GM23338 (cell line): ENCODE data around the gene BCAS3. TPM values are rescaled to one million over a fixed set of nuclear protein-coding genes. Genes with fewer than 3 reads are reported as not detected.

ENCODE experiments used
- ATAC-seq: fragments of 200-7000 bp; cut with Tn5 transposase; 3 replicates; pipeline ENCODE4 v1.9.1; 2020
- DNase-seq: peaks from one replicate; pipeline ENCODE4 v3.0.0-alpha.2; 2015; ENCODE audit warnings: low spot score
- H2AFZ ChIP-seq: fragments of 200-600 bp; sonication (generic); 2 replicates; pipeline ENCODE4 v1.8.0; 2016; ENCODE audit warnings: antibody characterized with exemption, mild to moderate bottlenecking, moderate library complexity
- H3F3A ChIP-seq: fragments of 200-600 bp; sonication (generic); replicated peaks from 2 replicates; pipeline ENCODE4 v1.8.0; 2017; ENCODE audit warnings: antibody characterized with exemption, mixed run types, low read depth
- H3K27ac ChIP-seq: fragments of 200-600 bp; sonication (generic); 2 replicates; pipeline ENCODE4 v1.6.1; 2016; ENCODE audit warnings: low read depth
- H3K27me3 ChIP-seq: fragments of 200-600 bp; sonication (generic); 2 replicates; pipeline ENCODE4 v1.8.0; 2016; ENCODE audit warnings: mild to moderate bottlenecking, mixed run types, moderate library complexity; ENCODE audit not compliant: insufficient read depth
- H3K36me3 ChIP-seq: fragments of 200-600 bp; sonication (generic); 2 replicates; pipeline ENCODE4 v1.8.0; 2016; ENCODE audit warnings: mild to moderate bottlenecking; ENCODE audit not compliant: insufficient read depth
- H3K4me1 ChIP-seq: fragments of 200-600 bp; sonication (generic); 2 replicates; pipeline ENCODE4 v1.8.0; 2016; ENCODE audit warnings: mild to moderate bottlenecking, moderate library complexity; ENCODE audit not compliant: insufficient read depth
- H3K4me2 ChIP-seq: fragments of 200-600 bp; sonication (generic); 2 replicates; pipeline ENCODE4 v1.7.1; 2017; ENCODE audit warnings: mixed run types
- H3K4me3 ChIP-seq: fragments of 200-600 bp; sonication (generic); 2 replicates; pipeline ENCODE4 v1.6.1; 2016; ENCODE audit warnings: mixed run types
- H3K79me2 ChIP-seq: fragments of 200-600 bp; sonication (generic); replicated peaks from 2 replicates; pipeline ENCODE4 v1.8.0; 2017; ENCODE audit warnings: mild to moderate bottlenecking; ENCODE audit not compliant: insufficient read depth
- H3K9me2 ChIP-seq: fragments of 200-600 bp; sonication (generic); 2 replicates; pipeline ENCODE4 v1.8.0; 2017; ENCODE audit not compliant: insufficient read depth
- H4K20me1 ChIP-seq: fragments of 200-600 bp; sonication (generic); replicated peaks from 2 replicates; pipeline ENCODE4 v1.8.0; 2017; ENCODE audit warnings: mild to moderate bottlenecking; ENCODE audit not compliant: insufficient read depth
- H3K27ac Mint-ChIP-seq: 2 replicates; pipeline ENCODE4 v1.8.0; 2020; ENCODE audit warnings: inconsistent platforms, mild to moderate bottlenecking, moderate library complexity, mixed read lengths
- H3K27me3 Mint-ChIP-seq: 3 replicates; pipeline ENCODE4 v1.8.0; 2022; ENCODE audit warnings: low read depth, mild to moderate bottlenecking, moderate library complexity, mixed read lengths, inconsistent platforms; ENCODE audit not compliant: insufficient read depth, poor library complexity
- H3K36me3 Mint-ChIP-seq: 3 replicates; pipeline ENCODE4 v1.8.0; 2021; ENCODE audit warnings: low read depth, mild to moderate bottlenecking, inconsistent platforms, moderate library complexity, mixed read lengths
- H3K4me1 Mint-ChIP-seq: 3 replicates; pipeline ENCODE4 v1.8.0; 2020; ENCODE audit warnings: mild to moderate bottlenecking, inconsistent platforms, mixed read lengths
- H3K4me3 Mint-ChIP-seq: 3 replicates; pipeline ENCODE4 v1.8.0; 2021; ENCODE audit warnings: moderate library complexity, mild to moderate bottlenecking, inconsistent platforms, mixed read lengths
- H3K9me3 Mint-ChIP-seq: 3 replicates; pipeline ENCODE4 v1.8.0; 2020; ENCODE audit warnings: moderate library complexity, mild to moderate bottlenecking, inconsistent platforms, mixed read lengths
- CREB1 ChIP-seq: fragments of 250-450 bp; sonication (Bioruptor Pico); IDR thresholded peaks from 2 replicates; pipeline ENCODE4 v1.5.0; 2020; ENCODE audit warnings: low read depth, mild to moderate bottlenecking, moderate library complexity
- EZH2 ChIP-seq: fragments of 200-600 bp; sonication (generic); IDR thresholded peaks from one replicate; pipeline ENCODE4 v1.8.0; 2017; ENCODE audit warnings: antibody characterized with exemption, mild to moderate bottlenecking, low read depth; ENCODE audit not compliant: unreplicated experiment
- EZH2phosphoT487 ChIP-seq: fragments of 200-600 bp; sonication (generic); IDR thresholded peaks from one replicate; pipeline ENCODE4 v1.8.1; 2018; ENCODE audit warnings: antibody characterized with exemption; ENCODE audit not compliant: unreplicated experiment
- JUNB ChIP-seq: IDR thresholded peaks from one replicate; pipeline ENCODE4 v1.6.1; 2016; ENCODE audit warnings: antibody characterized with exemption; ENCODE audit not compliant: unreplicated experiment
- NANOG ChIP-seq: IDR thresholded peaks from 2 replicates; pipeline ENCODE4 v1.6.1; 2016; ENCODE audit warnings: antibody characterized with exemption, borderline replicate concordance
- POLR2AphosphoS5 ChIP-seq: IDR thresholded peaks from 2 replicates; pipeline ENCODE4 v1.6.1; 2016; ENCODE audit warnings: antibody characterized with exemption, low read depth
- STAT1 ChIP-seq: IDR thresholded peaks from one replicate; pipeline ENCODE4 v1.6.1; 2016; ENCODE audit warnings: antibody characterized with exemption; ENCODE audit not compliant: unreplicated experiment
- ZNF114 ChIP-seq: fragments of 250-450 bp; sonication (Bioruptor Pico); IDR thresholded peaks from 2 replicates; pipeline ENCODE4 v1.5.0; 2020; ENCODE audit warnings: mild to moderate bottlenecking, moderate library complexity
- ZNF331 ChIP-seq: fragments of 250-450 bp; sonication (Bioruptor Pico); IDR thresholded peaks from 2 replicates; pipeline ENCODE4 v1.5.0; 2020; ENCODE audit warnings: low read depth, mild to moderate bottlenecking, moderate library complexity
- polyA plus RNA-seq: library from polyadenylated mRNA; unstranded; fragments of >200 nt; fragmentation: Nextera tagmentation; extraction: Ambion mirVana; gene quantifications from 2 replicates; pipeline ENCODE4 v1.2.1, GENCODE V29; 2016
- total RNA-seq: library from RNA; depleted of rRNA; stranded (reverse); fragments of >200 nt; shearing (Covaris generic); gene quantifications from 2 replicates; pipeline ENCODE4 v1.2.3, GENCODE V29; 2014
- TF ChIP-seq, protein P1 (sequence below): fragments of 250-450 bp; sonication (Bioruptor Pico); IDR thresholded peaks from 2 replicates; pipeline ENCODE4 v1.5.0; 2020; ENCODE audit warnings: mild to moderate bottlenecking, moderate library complexity
- TF ChIP-seq, protein P2 (sequence below), 2 experiments: fragments of 200-600 bp in 1 of 2; sonication (generic) in 1 of 2; conservative IDR thresholded peaks; 2 replicates each; pipeline versions ENCODE4 v1.5.1 to v1.6.1; 2016 to 2017; ENCODE audit warnings: antibody characterized with exemption in 2 of 2, low read depth in 2 of 2, mild to moderate bottlenecking in 2 of 2, moderate library complexity in 1 of 2
- TF ChIP-seq, protein P3 (sequence below): IDR thresholded peaks from one replicate; pipeline ENCODE4 v1.6.1; 2018; ENCODE audit warnings: antibody characterized with exemption; ENCODE audit not compliant: unreplicated experiment
- TF ChIP-seq, protein P4 (sequence below): IDR thresholded peaks from 2 replicates; pipeline ENCODE4 v1.6.1; 2016; ENCODE audit warnings: antibody characterized with exemption

The BCAS3 gene
- total and polyA plus RNA-seq, 2 experiments from 2014 or later: 8.2 to 28.0 TPM

DNA sequence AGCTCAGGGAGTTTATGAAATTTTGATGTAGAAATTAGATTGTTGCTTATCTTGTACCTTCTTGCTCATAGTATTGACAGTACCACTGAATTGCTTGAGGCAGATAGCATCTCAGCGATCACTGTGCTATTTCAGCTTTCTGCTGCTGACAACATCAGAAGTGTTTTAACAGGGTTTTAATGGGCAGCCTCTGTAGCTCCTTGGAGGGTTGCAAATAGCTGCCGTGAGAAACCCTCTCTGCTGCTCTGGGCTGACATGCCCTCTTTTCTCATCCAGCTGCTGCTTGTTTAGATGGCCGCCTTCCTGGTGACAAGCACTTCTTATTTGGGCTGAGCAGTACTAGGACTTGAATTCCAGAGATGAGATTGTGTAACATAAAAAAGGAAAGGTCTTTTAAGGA, 541.8 kb downstream of the BCAS3 start:
- Histone ChIP-seq H3K79me2 (no peaks in the 10 kb centered on the region), H3K9me2 (no peaks in the 10 kb centered on the region), H3F3A (no peaks in the 10 kb centered on the region), H4K20me1 (no peaks in the 10 kb centered on the region), H3K4me3 (no peak overlapping the region), H3K4me1 (no peaks in the 10 kb centered on the region), H3K36me3 (no peaks in the 10 kb centered on the region), H3K27me3 (no peaks in the 10 kb centered on the region), H2AFZ (no peak overlapping the region), H3K4me2 (no peak overlapping the region), H3K27ac (no peak overlapping the region)
- H3K4me1 Mint-ChIP-seq: peaks cover 14% of the 10 kb centered on the region; the same call in 2 of the 3 replicates
- ATAC-seq (no peak), DNase-seq (no peak)
- no peaks in the 10 kb centered on the region for H3K9me3 Mint-ChIP-seq
- TF ChIP-seq EZH2 (no peak), ZNF331 (CRISPR knock-in tag) (no peak), STAT1 (no peak), JUNB (no peak), ZNF114 (CRISPR knock-in tag) (no peak), POLR2AphosphoS5 (no peak), EZH2phosphoT487 (no peak), NANOG (no peak), CREB1 (CRISPR knock-in tag) (no peak)
- TF ChIP-seq, protein P1, sequence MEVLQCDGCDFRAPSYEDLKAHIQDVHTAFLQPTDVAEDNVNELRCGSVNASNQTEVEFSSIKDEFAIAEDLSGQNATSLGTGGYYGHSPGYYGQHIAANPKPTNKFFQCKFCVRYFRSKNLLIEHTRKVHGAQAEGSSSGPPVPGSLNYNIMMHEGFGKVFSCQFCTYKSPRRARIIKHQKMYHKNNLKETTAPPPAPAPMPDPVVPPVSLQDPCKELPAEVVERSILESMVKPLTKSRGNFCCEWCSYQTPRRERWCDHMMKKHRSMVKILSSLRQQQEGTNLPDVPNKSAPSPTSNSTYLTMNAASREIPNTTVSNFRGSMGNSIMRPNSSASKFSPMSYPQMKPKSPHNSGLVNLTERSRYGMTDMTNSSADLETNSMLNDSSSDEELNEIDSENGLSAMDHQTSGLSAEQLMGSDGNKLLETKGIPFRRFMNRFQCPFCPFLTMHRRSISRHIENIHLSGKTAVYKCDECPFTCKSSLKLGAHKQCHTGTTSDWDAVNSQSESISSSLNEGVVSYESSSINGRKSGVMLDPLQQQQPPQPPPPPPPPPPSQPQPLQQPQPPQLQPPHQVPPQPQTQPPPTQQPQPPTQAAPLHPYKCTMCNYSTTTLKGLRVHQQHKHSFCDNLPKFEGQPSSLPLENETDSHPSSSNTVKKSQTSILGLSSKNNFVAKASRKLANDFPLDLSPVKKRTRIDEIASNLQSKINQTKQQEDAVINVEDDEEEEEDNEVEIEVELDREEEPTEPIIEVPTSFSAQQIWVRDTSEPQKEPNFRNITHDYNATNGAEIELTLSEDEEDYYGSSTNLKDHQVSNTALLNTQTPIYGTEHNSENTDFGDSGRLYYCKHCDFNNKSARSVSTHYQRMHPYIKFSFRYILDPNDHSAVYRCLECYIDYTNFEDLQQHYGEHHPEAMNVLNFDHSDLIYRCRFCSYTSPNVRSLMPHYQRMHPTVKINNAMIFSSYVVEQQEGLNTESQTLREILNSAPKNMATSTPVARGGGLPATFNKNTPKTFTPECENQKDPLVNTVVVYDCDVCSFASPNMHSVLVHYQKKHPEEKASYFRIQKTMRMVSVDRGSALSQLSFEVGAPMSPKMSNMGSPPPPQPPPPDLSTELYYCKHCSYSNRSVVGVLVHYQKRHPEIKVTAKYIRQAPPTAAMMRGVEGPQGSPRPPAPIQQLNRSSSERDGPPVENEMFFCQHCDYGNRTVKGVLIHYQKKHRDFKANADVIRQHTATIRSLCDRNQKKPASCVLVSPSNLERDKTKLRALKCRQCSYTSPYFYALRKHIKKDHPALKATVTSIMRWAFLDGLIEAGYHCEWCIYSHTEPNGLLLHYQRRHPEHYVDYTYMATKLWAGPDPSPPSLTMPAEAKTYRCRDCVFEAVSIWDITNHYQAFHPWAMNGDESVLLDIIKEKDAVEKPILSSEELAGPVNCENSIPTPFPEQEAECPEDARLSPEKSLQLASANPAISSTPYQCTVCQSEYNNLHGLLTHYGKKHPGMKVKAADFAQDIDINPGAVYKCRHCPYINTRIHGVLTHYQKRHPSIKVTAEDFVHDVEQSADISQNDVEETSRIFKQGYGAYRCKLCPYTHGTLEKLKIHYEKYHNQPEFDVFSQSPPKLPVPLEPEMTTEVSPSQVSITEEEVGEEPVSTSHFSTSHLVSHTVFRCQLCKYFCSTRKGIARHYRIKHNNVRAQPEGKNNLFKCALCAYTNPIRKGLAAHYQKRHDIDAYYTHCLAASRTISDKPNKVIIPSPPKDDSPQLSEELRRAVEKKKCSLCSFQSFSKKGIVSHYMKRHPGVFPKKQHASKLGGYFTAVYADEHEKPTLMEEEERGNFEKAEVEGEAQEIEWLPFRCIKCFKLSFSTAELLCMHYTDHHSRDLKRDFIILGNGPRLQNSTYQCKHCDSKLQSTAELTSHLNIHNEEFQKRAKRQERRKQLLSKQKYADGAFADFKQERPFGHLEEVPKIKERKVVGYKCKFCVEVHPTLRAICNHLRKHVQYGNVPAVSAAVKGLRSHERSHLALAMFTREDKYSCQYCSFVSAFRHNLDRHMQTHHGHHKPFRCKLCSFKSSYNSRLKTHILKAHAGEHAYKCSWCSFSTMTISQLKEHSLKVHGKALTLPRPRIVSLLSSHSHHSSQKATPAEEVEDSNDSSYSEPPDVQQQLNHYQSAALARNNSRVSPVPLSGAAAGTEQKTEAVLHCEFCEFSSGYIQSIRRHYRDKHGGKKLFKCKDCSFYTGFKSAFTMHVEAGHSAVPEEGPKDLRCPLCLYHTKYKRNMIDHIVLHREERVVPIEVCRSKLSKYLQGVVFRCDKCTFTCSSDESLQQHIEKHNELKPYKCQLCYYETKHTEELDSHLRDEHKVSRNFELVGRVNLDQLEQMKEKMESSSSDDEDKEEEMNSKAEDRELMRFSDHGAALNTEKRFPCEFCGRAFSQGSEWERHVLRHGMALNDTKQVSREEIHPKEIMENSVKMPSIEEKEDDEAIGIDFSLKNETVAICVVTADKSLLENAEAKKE: no peak
- TF ChIP-seq, protein P2, sequence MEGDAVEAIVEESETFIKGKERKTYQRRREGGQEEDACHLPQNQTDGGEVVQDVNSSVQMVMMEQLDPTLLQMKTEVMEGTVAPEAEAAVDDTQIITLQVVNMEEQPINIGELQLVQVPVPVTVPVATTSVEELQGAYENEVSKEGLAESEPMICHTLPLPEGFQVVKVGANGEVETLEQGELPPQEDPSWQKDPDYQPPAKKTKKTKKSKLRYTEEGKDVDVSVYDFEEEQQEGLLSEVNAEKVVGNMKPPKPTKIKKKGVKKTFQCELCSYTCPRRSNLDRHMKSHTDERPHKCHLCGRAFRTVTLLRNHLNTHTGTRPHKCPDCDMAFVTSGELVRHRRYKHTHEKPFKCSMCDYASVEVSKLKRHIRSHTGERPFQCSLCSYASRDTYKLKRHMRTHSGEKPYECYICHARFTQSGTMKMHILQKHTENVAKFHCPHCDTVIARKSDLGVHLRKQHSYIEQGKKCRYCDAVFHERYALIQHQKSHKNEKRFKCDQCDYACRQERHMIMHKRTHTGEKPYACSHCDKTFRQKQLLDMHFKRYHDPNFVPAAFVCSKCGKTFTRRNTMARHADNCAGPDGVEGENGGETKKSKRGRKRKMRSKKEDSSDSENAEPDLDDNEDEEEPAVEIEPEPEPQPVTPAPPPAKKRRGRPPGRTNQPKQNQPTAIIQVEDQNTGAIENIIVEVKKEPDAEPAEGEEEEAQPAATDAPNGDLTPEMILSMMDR (conservative IDR thresholded peaks at IDR 0.05; ENCODE audit: low read depth in 2 of 2): no peak
- TF ChIP-seq, protein P3, sequence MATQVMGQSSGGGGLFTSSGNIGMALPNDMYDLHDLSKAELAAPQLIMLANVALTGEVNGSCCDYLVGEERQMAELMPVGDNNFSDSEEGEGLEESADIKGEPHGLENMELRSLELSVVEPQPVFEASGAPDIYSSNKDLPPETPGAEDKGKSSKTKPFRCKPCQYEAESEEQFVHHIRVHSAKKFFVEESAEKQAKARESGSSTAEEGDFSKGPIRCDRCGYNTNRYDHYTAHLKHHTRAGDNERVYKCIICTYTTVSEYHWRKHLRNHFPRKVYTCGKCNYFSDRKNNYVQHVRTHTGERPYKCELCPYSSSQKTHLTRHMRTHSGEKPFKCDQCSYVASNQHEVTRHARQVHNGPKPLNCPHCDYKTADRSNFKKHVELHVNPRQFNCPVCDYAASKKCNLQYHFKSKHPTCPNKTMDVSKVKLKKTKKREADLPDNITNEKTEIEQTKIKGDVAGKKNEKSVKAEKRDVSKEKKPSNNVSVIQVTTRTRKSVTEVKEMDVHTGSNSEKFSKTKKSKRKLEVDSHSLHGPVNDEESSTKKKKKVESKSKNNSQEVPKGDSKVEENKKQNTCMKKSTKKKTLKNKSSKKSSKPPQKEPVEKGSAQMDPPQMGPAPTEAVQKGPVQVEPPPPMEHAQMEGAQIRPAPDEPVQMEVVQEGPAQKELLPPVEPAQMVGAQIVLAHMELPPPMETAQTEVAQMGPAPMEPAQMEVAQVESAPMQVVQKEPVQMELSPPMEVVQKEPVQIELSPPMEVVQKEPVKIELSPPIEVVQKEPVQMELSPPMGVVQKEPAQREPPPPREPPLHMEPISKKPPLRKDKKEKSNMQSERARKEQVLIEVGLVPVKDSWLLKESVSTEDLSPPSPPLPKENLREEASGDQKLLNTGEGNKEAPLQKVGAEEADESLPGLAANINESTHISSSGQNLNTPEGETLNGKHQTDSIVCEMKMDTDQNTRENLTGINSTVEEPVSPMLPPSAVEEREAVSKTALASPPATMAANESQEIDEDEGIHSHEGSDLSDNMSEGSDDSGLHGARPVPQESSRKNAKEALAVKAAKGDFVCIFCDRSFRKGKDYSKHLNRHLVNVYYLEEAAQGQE: no peak
- TF ChIP-seq, protein P4, sequence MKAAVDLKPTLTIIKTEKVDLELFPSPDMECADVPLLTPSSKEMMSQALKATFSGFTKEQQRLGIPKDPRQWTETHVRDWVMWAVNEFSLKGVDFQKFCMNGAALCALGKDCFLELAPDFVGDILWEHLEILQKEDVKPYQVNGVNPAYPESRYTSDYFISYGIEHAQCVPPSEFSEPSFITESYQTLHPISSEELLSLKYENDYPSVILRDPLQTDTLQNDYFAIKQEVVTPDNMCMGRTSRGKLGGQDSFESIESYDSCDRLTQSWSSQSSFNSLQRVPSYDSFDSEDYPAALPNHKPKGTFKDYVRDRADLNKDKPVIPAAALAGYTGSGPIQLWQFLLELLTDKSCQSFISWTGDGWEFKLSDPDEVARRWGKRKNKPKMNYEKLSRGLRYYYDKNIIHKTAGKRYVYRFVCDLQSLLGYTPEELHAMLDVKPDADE: no peak
- no peak overlapping the region for H3K27ac Mint-ChIP-seq
- H3K36me3 Mint-ChIP-seq: no peaks in the 10 kb centered on the region
- H3K4me3 Mint-ChIP-seq: no peak overlapping the region
- H3K27me3 Mint-ChIP-seq: no peaks in the 10 kb centered on the region
